OCI-LY7 (cell line): ENCODE results near the gene CDH23. TPM values are rescaled to one million over a fixed set of nuclear protein-coding genes. Genes with fewer than 3 reads are reported as not detected.
A peak's percentile ranks its signal among the peaks of the same experiment; 100 is the strongest.

Experiments
- BruUV-seq: library from RNA; stranded (reverse); fragments of 400-500 nt; replicated peaks from 2 replicates; lab custom pipeline; 2021; lab: Mats Ljungman, UMichigan
- CTCF ChIA-PET: fragments of 300-600 bp; sonication (Branson Sonifier 250); formaldehyde crosslinking; loops from one replicate; lab custom pipeline; 2022; ENCODE audit warnings: antibody characterized with exemption; ENCODE audit not compliant: unreplicated experiment; lab: Charles Lee
- POLR2A ChIA-PET: fragments of 300-600 bp; sonication (Branson Sonifier 250); formaldehyde crosslinking; loops from one replicate; lab custom pipeline; 2022; ENCODE audit warnings: antibody characterized with exemption; lab: Charles Lee
- DNase-seq: peaks from one replicate; pipeline ENCODE4 v3.0.0-alpha.2; 2015; ENCODE audit warnings: low spot score
- H2AFZ ChIP-seq: fragments of 200-600 bp; sonication (generic), shearing (Covaris generic); 2 replicates; pipeline ENCODE4 v1.6.1; 2014; ENCODE audit warnings: mild to moderate bottlenecking, antibody characterized with exemption, low read length, moderate library complexity
- H3K27ac ChIP-seq: fragments of 200-600 bp; sonication (generic); 2 replicates; pipeline ENCODE4 v1.5.1; 2014; ENCODE audit warnings: mixed run types, low read depth, mild to moderate bottlenecking, moderate library complexity, low read length, inconsistent platforms; ENCODE audit not compliant: poor library complexity, severe bottlenecking
- H3K36me3 ChIP-seq: fragments of 200-600 bp; sonication (generic); 2 replicates; pipeline ENCODE4 v1.6.1; 2014; ENCODE audit warnings: mild to moderate bottlenecking, antibody characterized with exemption, low read length, moderate library complexity, mixed read lengths; ENCODE audit not compliant: insufficient read depth
- H3K4me1 ChIP-seq: fragments of 200-600 bp; sonication (generic); 2 replicates; pipeline ENCODE4 v1.5.1; 2014; ENCODE audit warnings: mild to moderate bottlenecking, low read length; ENCODE audit not compliant: insufficient read depth, poor library complexity, severe bottlenecking
- H3K4me2 ChIP-seq: fragments of 200-600 bp; sonication (generic); 2 replicates; pipeline ENCODE4 v1.6.1; 2014; ENCODE audit warnings: mild to moderate bottlenecking, low read length
- H3K4me3 ChIP-seq: fragments of 200-600 bp; sonication (generic); 2 replicates; pipeline ENCODE4 v1.5.1; 2014; ENCODE audit warnings: mild to moderate bottlenecking, low read depth, low read length; ENCODE audit not compliant: poor library complexity, severe bottlenecking
- H3K79me2 ChIP-seq: fragments of 200-600 bp; sonication (generic); 2 replicates; pipeline ENCODE4 v1.6.1; 2016; ENCODE audit warnings: low read depth, mild to moderate bottlenecking, low read length, moderate library complexity, mixed read lengths; ENCODE audit not compliant: insufficient read depth
- H3K9me2 ChIP-seq: fragments of 200-600 bp; sonication (generic); 2 replicates; pipeline ENCODE4 v1.6.1; 2016; ENCODE audit warnings: mild to moderate bottlenecking, low read length, mixed read lengths; ENCODE audit not compliant: insufficient read depth
- H3K9me3 ChIP-seq: fragments of 200-600 bp; sonication (generic); 2 replicates; pipeline ENCODE4 v1.6.1; 2014; ENCODE audit warnings: mild to moderate bottlenecking, mixed run types, low read length, mixed read lengths
- H4K20me1 ChIP-seq: fragments of 200-600 bp; sonication (generic); 2 replicates; pipeline ENCODE4 v1.6.1; 2014; ENCODE audit warnings: mild to moderate bottlenecking, antibody characterized with exemption, low read length, moderate library complexity, mixed read lengths; ENCODE audit not compliant: insufficient read depth
- EZH2phosphoT487 ChIP-seq: fragments of 200-600 bp; sonication (generic); IDR thresholded peaks from 2 replicates; pipeline ENCODE4 v1.6.1; 2018; ENCODE audit warnings: low read depth, borderline replicate concordance, mild to moderate bottlenecking, mixed run types, antibody characterized with exemption, low read length, moderate library complexity, mixed read lengths
- intact Hi-C: fragments of 100-400 bp; cut with micrococcal nuclease; formaldehyde crosslinking; loops from one replicate; pipeline ENCODE4 v1.10.0; 2022; ENCODE audit not compliant: unreplicated experiment
- total RNA-seq, 2 experiments: library from RNA; depleted of rRNA in 1 of 2; stranded (reverse); fragments of >200 nt in 1 of 2; shearing (Covaris generic) in 1 of 2; gene quantifications; 2 replicates each; pipeline ENCODE4 v1.2.3, GENCODE V29; 2014 to 2022
- TF ChIP-seq, protein P1 (sequence below): fragments of 200-600 bp; sonication (generic); conservative IDR thresholded peaks from 2 replicates; pipeline ENCODE4 v1.5.1; 2014; ENCODE audit warnings: mild to moderate bottlenecking, antibody characterized with exemption, low read length, moderate library complexity, mixed read lengths

The CDH23 gene
- total RNA-seq, 2 experiments from 2014 or later: 0.92 to 9.9 TPM

GRCh38 chr10:71531485-71532446 is 135.0 kb downstream of the CDH23 start:
- H3K4me1 ChIP-seq: peaks cover 8% of the 10 kb centered on the region
- no peaks in the 10 kb centered on the region for H3K9me2 ChIP-seq
- DNase-seq: peak; percentile 37
- intact Hi-C loops: no loop called here
- H3K27ac ChIP-seq: no peak overlapping the region
- no peaks in the 10 kb centered on the region for H3K79me2 ChIP-seq
- CTCF ChIA-PET: interaction anchor here (0.6 kb wide), 1 partner anchor 365 kb away, joined by 3 read pairs; no protein-coding TSS in a partner anchor
- H3K4me3 ChIP-seq: no peak overlapping the region
- no peak for TF ChIP-seq EZH2phosphoT487
- TF ChIP-seq, protein P1, sequence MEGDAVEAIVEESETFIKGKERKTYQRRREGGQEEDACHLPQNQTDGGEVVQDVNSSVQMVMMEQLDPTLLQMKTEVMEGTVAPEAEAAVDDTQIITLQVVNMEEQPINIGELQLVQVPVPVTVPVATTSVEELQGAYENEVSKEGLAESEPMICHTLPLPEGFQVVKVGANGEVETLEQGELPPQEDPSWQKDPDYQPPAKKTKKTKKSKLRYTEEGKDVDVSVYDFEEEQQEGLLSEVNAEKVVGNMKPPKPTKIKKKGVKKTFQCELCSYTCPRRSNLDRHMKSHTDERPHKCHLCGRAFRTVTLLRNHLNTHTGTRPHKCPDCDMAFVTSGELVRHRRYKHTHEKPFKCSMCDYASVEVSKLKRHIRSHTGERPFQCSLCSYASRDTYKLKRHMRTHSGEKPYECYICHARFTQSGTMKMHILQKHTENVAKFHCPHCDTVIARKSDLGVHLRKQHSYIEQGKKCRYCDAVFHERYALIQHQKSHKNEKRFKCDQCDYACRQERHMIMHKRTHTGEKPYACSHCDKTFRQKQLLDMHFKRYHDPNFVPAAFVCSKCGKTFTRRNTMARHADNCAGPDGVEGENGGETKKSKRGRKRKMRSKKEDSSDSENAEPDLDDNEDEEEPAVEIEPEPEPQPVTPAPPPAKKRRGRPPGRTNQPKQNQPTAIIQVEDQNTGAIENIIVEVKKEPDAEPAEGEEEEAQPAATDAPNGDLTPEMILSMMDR: no peak
- H3K36me3 ChIP-seq: no peaks in the 10 kb centered on the region
- no peaks in the 10 kb centered on the region for H3K9me3 ChIP-seq
- POLR2A ChIA-PET: interaction anchor here (0.7 kb wide), 1 partner anchor 28 kb away, joined by 5 read pairs; no protein-coding TSS in a partner anchor
- peak overlapping the region; percentile 53 for H2AFZ ChIP-seq
- H4K20me1 ChIP-seq: no peaks in the 10 kb centered on the region
- H3K4me2 ChIP-seq: no peak overlapping the region
- BruUV-seq: no TSS peak

DNA sequence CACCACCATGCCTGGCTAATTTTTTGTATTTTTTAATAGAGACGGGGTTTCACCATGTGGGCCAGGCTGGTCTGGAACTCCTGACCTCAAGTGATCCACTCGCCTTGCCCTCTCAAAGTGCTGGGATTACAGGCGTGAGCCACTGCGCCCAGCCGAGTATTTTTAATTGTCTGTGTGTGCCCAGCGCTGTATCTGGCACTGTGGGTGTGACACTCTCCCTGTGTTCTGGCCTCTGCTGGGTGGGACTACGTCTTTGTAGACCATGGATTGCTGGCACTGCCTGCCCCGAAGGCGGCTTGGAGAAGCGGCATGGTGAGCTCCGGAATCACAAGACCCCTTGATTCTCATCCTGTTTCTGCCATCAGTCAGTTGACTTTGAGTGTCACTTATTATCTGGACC is 136.2 kb downstream of the CDH23 start:
- no peak for DNase-seq
- TF ChIP-seq, protein P1: no peak
- TF ChIP-seq EZH2phosphoT487: no peak
- intact Hi-C loops: no loop called here
- ChIA-PET CTCF (interaction anchor here (0.6 kb wide), 1 partner anchor 364 kb away, joined by 3 read pairs; no protein-coding TSS in a partner anchor), POLR2A (no interaction called here)
- no peak overlapping the region for H2AFZ ChIP-seq
- H3K9me3 ChIP-seq: no peaks in the 10 kb centered on the region
- no peaks in the 10 kb centered on the region for H3K36me3 ChIP-seq
- no peak overlapping the region for H3K4me2 ChIP-seq
- H3K9me2 ChIP-seq: no peaks in the 10 kb centered on the region
- no peaks in the 10 kb centered on the region for H3K79me2 ChIP-seq
- H3K27ac ChIP-seq: no peak overlapping the region
- peaks cover 8% of the 10 kb centered on the region for H3K4me1 ChIP-seq
- H3K4me3 ChIP-seq: no peak overlapping the region
- no TSS peak for BruUV-seq
- no peaks in the 10 kb centered on the region for H4K20me1 ChIP-seq
